Muscle of leg (tissue), 11 donors: ENCODE data around the gene SMAGP. TPM values are rescaled to one million over a fixed set of nuclear protein-coding genes. Genes with fewer than 3 reads are reported as not detected.
"Not testable (repeated sequence)": the region's sequence is repeated elsewhere in the genome, so short reads cannot be mapped to it uniquely, and the experiment has no call there.

Source experiments
- DNase-seq: peaks from one replicate; pipeline ENCODE4 v3.0.0; 2013
- H3K27ac ChIP-seq: one replicate; pipeline ENCODE4 v1.5.1; 2013; ENCODE audit warnings: mild to moderate bottlenecking, low read length, control low read depth
- H3K27me3 ChIP-seq: one replicate; pipeline ENCODE4 v1.6.1; 2013; ENCODE audit warnings: low read length; ENCODE audit not compliant: control insufficient read depth, insufficient read depth
- H3K36me3 ChIP-seq: one replicate; pipeline ENCODE4 v1.6.1; 2013; ENCODE audit warnings: low read length; ENCODE audit not compliant: control insufficient read depth, insufficient read depth
- H3K4me1 ChIP-seq: one replicate; pipeline ENCODE4 v1.6.1; 2013; ENCODE audit warnings: low read length; ENCODE audit not compliant: control insufficient read depth, insufficient read depth
- H3K4me3 ChIP-seq: one replicate; pipeline ENCODE4 v1.5.1; 2013; ENCODE audit warnings: low read length, control low read depth
- H3K9me3 ChIP-seq: replicated peaks from 2 replicates; pipeline ENCODE4 v1.6.1; 2013; ENCODE audit warnings: low read depth, low read length; ENCODE audit not compliant: control insufficient read depth
- WGBS: methylation state at CpG from one replicate; pipeline ENCODE4 v1.1.5; 2013; ENCODE audit warnings: missing lambda C conversion rate; ENCODE audit not compliant: insufficient coverage; 5-methylcytosine and 5-hydroxymethylcytosine counted together
- polyA plus RNA-seq, 8 donors: library from polyadenylated mRNA; unstranded; fragments of 120-200 nt; gene quantifications; one replicate each; pipeline versions ENCODE4 v1.2.1 to v1.2.3, GENCODE V29; 2013; ENCODE audit warnings: inconsistent platforms in 1 of 8, low replicate concordance in 1 of 8; ENCODE audit not compliant: insufficient read length in 8 of 8, insufficient read depth in 1 of 8
- total RNA-seq: library from RNA; stranded (reverse); fragments of 120-200 nt; gene quantifications from one replicate; pipeline ENCODE4 v1.2.4, GENCODE V29; 2013

Gene SMAGP
- total and polyA plus RNA-seq, 9 donors = 3.4 to 14.8 (median 7.6) TPM

DNA sequence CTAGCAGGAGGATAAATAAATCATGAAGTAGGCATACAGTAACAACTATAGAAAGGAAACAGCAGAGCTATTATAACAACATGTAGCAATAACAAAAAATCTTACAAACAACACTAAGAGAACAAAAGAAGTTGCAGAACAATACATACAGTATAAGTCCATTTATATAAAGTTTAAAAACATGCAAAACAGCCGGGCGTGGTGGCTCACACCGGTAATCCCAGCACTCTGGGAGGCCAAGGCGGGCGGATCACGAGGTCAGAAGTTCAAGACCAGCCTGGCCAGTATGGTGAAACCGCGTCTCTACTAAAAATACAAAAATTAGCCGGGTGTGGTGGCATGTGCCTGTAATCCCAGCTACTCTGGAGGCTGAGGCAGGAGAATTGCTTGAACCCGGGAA, 23.9 kb upstream of the SMAGP start:
- H3K27ac ChIP-seq, H3K9me3 ChIP-seq, H3K36me3 ChIP-seq, DNase-seq, H3K4me3 ChIP-seq, H3K4me1 ChIP-seq, H3K27me3 ChIP-seq: not testable (repeated sequence)
- 82% methylated on average over 8 of the region's 10 CpGs for WGBS

- DNase-seq = no peak
- Histone ChIP-seq H3K27ac (no peak overlapping the region), H3K9me3 (no peaks in the 10 kb centered on the region), H3K4me1 (no peaks in the 10 kb centered on the region), H3K27me3 (no peaks in the 10 kb centered on the region), H3K4me3 (no peak overlapping the region), H3K36me3 (no peaks in the 10 kb centered on the region)
Measured at GRCh38 chr12:51293696-51294095, 23.5 kb upstream of the SMAGP start.

DNA sequence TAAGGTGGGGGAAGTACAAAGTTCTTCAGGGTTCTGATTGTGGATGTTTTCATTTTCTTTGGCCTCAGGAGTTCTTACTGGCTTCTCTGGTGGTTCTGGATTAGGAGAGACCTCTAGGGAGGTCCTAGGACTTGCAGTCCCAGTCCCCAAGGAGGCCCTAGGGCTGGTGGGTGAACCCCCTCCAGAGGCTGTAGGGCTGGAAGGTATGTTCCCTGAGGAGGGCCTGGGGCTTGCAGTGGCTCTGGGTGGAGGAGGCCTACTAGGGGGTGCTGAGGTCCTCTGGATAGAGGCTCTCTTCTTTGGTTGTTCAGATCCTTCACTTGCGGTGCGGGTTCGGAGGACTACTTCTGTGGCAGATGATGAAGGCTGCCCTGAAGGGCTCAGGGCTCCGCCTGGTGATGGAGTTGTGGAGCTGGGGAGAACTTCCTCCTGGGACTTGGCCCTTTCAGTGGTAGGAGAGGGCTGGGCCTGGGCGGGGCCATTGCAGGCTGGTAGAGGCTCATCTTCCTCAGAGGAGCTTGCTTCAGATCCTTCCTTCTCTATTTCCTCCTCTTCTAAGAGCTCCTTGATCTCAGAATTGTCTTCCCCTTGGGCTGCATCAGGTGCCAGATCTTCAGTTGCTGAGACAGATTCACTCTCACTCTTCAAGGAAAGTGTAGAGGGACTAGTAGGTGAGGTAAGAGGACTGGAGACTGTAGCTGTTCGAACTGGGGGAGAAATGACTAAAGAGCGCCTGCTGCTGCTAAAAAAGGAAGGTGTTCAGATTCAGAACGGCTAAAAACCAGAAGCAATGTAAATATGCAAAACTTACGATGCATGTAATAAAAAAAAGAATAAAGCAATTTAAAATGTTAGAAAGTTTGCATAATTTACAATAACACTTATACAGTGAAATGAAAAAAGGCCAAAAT, 21.6 kb upstream of the SMAGP start:
- not testable (repeated sequence) for H3K4me3 ChIP-seq, H3K9me3 ChIP-seq, H3K36me3 ChIP-seq, H3K4me1 ChIP-seq, H3K27me3 ChIP-seq, H3K27ac ChIP-seq
- DNase-seq = peak; percentile 35
- 75% methylated on average over 2 of the region's 9 CpGs for WGBS

DNA sequence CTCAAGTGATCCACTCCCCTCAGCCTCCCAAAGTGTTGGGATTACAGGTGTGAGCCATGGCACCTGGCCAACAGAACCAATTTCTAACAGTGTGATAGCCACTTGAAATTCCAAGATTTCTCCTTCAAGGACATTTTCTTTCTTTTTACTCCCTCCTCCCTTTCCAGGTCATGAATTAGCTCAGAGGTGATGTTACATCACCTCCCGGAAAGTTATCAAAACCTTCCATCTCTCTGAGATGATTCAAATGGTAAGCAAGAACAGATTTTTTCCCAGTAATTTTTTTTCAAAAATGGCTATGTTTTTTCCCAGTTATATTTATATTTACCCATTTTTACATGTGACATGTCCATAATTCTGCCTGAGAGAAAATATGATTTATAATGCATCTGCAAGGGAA, 15.6 kb upstream of the SMAGP start:
- no peaks in the 10 kb centered on the region for H3K36me3 ChIP-seq
- H3K9me3 ChIP-seq = no peaks in the 10 kb centered on the region
- H3K4me3 ChIP-seq = no peak overlapping the region
- WGBS = no CpG with 5 or more reads among the region's 1 CpG
- DNase-seq = no peak
- H3K27me3 ChIP-seq = no peaks in the 10 kb centered on the region
- no peak overlapping the region for H3K27ac ChIP-seq
- H3K4me1 ChIP-seq = no peaks in the 10 kb centered on the region

- WGBS = no CpG with 5 or more reads among the region's 4 CpGs
- no peaks in the 10 kb centered on the region for H3K36me3 ChIP-seq
- H3K27ac ChIP-seq = no peak overlapping the region
- no peak for DNase-seq
- no peaks in the 10 kb centered on the region for H3K9me3 ChIP-seq
- no peaks in the 10 kb centered on the region for H3K27me3 ChIP-seq
- no peak overlapping the region for H3K4me3 ChIP-seq
- no peaks in the 10 kb centered on the region for H3K4me1 ChIP-seq
Measured at GRCh38 chr12:51281202-51281924, 11.1 kb upstream of the SMAGP start.

DNA sequence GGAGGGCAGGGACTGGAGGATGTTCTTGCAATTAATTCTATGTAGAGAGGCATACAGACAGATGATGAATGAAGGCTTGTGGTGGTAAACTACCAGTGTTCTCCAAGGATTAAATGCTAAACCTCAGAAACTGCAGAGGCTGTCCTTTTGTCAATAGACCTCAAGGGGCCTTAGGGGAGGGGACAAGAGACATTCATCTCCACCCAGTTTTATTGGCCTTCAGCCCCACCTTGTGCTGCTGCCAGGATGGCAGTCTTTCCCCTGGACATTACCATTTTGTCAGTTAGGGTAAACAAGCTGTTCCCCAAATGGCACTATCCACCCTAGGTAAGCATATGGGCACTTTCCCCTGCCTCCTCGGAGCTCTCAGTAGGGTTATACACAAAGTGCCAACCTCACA, 4.9 kb upstream of the SMAGP start:
- Histone ChIP-seq H3K27me3 (peaks cover 13% of the 10 kb centered on the region), H3K27ac (no peak overlapping the region), H3K4me1 (peaks cover 3% of the 10 kb centered on the region), H3K36me3 (no peaks in the 10 kb centered on the region), H3K9me3 (no peaks in the 10 kb centered on the region), H3K4me3 (no peak overlapping the region)
- no peak for DNase-seq
- WGBS = no CpG with 5 or more reads among the region's 1 CpG

GRCh38 chr12:51272810-51273209, 2.6 kb upstream of the SMAGP start:
- peaks cover 21% of the 10 kb centered on the region for H3K27me3 ChIP-seq
- H3K36me3 ChIP-seq, DNase-seq, H3K9me3 ChIP-seq, H3K27ac ChIP-seq, H3K4me1 ChIP-seq, H3K4me3 ChIP-seq: not testable (repeated sequence)
- WGBS = 100% methylated on average over 2 of the region's 7 CpGs

DNA sequence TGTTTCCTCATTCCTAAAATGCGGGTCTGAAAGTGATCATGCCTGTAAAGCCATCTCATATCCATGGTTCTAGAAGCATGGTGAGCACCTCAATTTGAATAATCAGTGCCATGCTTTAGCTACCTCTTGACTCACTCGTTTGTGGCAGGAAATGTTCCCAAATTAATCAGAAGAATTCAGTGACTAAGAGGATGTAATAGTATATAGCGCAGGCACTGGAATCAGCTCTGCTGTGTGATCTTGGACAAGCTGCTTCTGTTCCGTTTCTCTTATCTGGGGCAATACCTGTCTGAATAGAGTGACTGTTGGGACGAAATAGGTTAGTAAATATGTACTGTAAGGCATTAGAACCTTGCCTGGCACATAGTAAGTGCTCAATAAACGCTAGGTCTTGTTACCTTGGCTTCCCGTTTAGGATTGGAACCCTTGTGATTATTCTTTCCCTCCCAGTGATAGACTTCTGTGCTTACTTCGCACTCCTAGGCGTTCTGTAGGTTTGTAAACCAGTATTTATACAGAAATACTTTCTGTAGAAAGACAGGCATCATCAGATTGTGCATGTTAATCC, 820 bp upstream of the SMAGP start:
- Histone ChIP-seq H3K4me3 (no peak overlapping the region), H3K9me3 (no peaks in the 10 kb centered on the region), H3K4me1 (peaks cover 3% of the 10 kb centered on the region), H3K36me3 (no peaks in the 10 kb centered on the region), H3K27me3 (peaks cover 25% of the 10 kb centered on the region), H3K27ac (no peak overlapping the region)
- no peak for DNase-seq
- 51% methylated on average over 3 of the region's 9 CpGs for WGBS

DNA sequence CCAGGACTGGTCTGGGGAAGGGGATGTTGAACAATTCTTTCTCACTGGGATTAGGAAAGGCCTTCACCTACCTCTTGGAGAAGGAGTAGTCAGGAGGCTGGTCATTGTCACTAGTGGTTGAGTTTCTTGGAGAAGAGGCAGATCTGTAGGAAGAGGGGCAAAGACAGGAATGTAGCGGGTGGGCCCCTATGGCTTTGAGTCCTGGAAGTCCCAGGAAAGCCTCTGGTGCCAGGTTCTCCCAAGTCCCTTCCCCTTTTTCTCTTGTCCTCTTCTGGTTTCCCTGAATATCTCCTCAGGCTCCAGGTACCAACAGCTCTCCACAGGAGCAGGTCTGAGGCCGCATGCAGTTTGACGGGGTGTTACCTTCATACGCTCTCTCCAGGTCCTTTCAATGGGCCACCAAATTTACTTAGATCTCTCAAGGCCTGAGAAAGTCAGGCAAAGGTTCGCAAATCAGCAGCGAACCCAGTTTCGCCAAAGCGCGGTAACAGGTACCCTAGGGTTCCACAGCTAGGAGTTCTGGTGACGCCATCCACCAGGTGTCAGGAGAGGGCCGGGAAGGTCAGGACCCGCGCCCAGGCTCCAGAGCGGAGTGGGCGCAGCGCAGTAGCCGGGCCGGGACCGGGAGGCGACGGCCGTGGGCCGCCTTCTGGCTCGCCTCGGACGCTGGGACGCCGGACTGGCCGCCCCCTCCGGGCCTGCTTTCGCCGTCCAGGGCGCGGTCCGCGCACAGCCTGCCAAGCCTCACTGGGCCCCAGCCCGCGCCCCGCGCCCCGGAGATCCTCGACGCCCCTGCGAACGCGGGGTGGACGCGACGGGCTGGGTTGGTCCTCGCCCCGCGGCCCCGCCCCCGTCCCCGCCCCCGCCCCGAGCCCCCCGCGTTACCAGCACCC, 795 bp downstream of the SMAGP start:
- Histone ChIP-seq H3K27me3 (peaks cover 25% of the 10 kb centered on the region), H3K4me1 (peaks cover 3% of the 10 kb centered on the region), H3K9me3 (no peaks in the 10 kb centered on the region), H3K27ac (no peak overlapping the region), H3K4me3 (peak overlapping the region; percentile 14), H3K36me3 (no peaks in the 10 kb centered on the region)
- WGBS = 7% methylated on average over 57 of the region's 59 CpGs
- peak; percentile 37 for DNase-seq

GRCh38 chr12:51265024-51265423, 5.2 kb downstream of the SMAGP start:
- H3K9me3 ChIP-seq = no peaks in the 10 kb centered on the region
- no peak overlapping the region for H3K27ac ChIP-seq
- peaks cover 12% of the 10 kb centered on the region for H3K27me3 ChIP-seq
- H3K36me3 ChIP-seq = no peaks in the 10 kb centered on the region
- H3K4me3 ChIP-seq = no peak overlapping the region
- no peaks in the 10 kb centered on the region for H3K4me1 ChIP-seq
- no peak for DNase-seq
